ENCODE measurements around the gene JPT2.
"Not testable (repeated sequence)": the region's sequence is repeated elsewhere in the genome, so short reads cannot be mapped to it uniquely, and the experiment has no call there.

Gene JPT2

DNA sequence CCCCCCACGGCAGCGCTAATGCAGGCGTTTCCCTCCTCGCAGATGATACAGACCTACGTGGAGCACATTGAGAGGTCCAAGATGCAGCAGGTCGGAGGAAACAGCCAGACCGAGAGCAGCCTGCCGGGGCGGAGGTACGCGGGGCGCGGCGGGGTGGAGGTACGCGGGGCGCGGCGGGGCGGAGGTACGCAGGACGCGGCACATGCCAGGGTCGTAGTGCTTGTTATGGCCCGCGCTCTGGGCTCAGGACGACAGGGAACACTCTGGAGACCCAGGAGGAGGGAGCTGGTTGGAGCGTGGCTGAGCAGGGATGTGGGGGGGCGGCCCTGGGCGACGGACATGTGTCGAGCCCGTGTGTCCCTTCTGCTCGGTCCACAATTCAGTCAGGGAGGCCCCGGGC, 51.4 kb downstream of the JPT2 start:
- Histone ChIP-seq H3K27me3 (no peaks in the 10 kb centered on the region), H3K4me2 (no peak overlapping the region), H3K9me3 (replicated peaks in 1 of 11) (peaks cover 0 to 22% (median 14%) of the 10 kb centered on the region in 11 experiments; a peak in 19 of 22 replicates), H3K27ac (no peak overlapping the region), H3K9ac (no peak overlapping the region; a peak in 1 of 22 replicates), H3K4me3 (no peak overlapping the region), H4K20me1 (peaks cover 13 to 84% (median 40%) of the 10 kb centered on the region in 11 experiments; a peak in 15 of 22 replicates), H3K36me3 (peaks cover 89 to 100% (median 95%) of the 10 kb centered on the region in 11 experiments), H3K4me1 (peaks cover 10 to 32% (median 20%) of the 10 kb centered on the region in 10 experiments)
- no peak for TF ChIP-seq Cebpa-rat (IDR thresholded peaks at IDR 0.05)

- peaks cover 0 to 16% (median 4%) of the 10 kb centered on the region in 10 experiments; a peak in 12 of 20 replicates for H3K4me1 ChIP-seq
- peaks cover 89 to 99% (median 95%) of the 10 kb centered on the region in 11 experiments for H3K36me3 ChIP-seq
- H3K9ac ChIP-seq, result peak overlapping the region in 2 of 11 experiments; percentile 2 to 29; a peak in 2 of 22 replicates
- H3K9me3 ChIP-seq (replicated peaks in 1 of 11), result peaks cover 0 to 39% (median 30%) of the 10 kb centered on the region in 11 experiments; a peak in 19 of 22 replicates
- no peak for TF ChIP-seq Cebpa-rat (IDR thresholded peaks at IDR 0.05)
- H3K4me2 ChIP-seq, result peak overlapping the region in 2 of 11 experiments; percentile 13 to 56; a peak in 4 of 22 replicates
- no peak overlapping the region for H3K4me3 ChIP-seq
- H3K27me3 ChIP-seq, result no peaks in the 10 kb centered on the region
- H4K20me1 ChIP-seq, result peaks cover 7 to 80% (median 33%) of the 10 kb centered on the region in 11 experiments; a peak in 15 of 22 replicates
- H3K27ac ChIP-seq, result no peak overlapping the region
These were observed 53.0 kb downstream of the JPT2 start for GRCh38 chr16:1731073-1731472.

GRCh38 chr16:1731603-1732002, 53.5 kb downstream of the JPT2 start:
- H3K9ac ChIP-seq, result peak overlapping the region in 2 of 11 experiments; percentile 2 to 29; a peak in 2 of 22 replicates
- no peaks in the 10 kb centered on the region for H3K27me3 ChIP-seq
- H3K4me3 ChIP-seq, result no peak overlapping the region
- peaks cover 7 to 75% (median 28%) of the 10 kb centered on the region in 11 experiments; a peak in 15 of 22 replicates for H4K20me1 ChIP-seq
- H3K4me1 ChIP-seq, result peaks cover 0 to 12% (median 0%) of the 10 kb centered on the region in 10 experiments; a peak in 6 of 20 replicates
- H3K27ac ChIP-seq, result no peak overlapping the region
- H3K36me3 ChIP-seq, result peaks cover 84 to 93% (median 90%) of the 10 kb centered on the region in 11 experiments
- TF ChIP-seq Cebpa-rat (IDR thresholded peaks at IDR 0.05), result no peak
- peak overlapping the region in 2 of 11 experiments; percentile 13 to 56; a peak in 3 of 22 replicates for H3K4me2 ChIP-seq
- H3K9me3 ChIP-seq (replicated peaks in 1 of 11), result peaks cover 0 to 44% (median 35%) of the 10 kb centered on the region in 11 experiments; a peak in 19 of 22 replicates

- Histone ChIP-seq H3K4me1 (peaks cover 0 to 12% (median 0%) of the 10 kb centered on the region in 10 experiments; a peak in 6 of 20 replicates), H3K27me3 (no peaks in the 10 kb centered on the region), H3K4me3 (no peak overlapping the region), H3K9me3 (replicated peaks in 1 of 11) (peaks cover 0 to 49% (median 40%) of the 10 kb centered on the region in 11 experiments; a peak in 19 of 22 replicates), H3K4me2 (no peak overlapping the region), H3K9ac (no peak overlapping the region), H3K27ac (no peak overlapping the region), H4K20me1 (peaks cover 7 to 70% (median 23%) of the 10 kb centered on the region in 11 experiments; a peak in 15 of 22 replicates), H3K36me3 (peaks cover 79 to 89% (median 85%) of the 10 kb centered on the region in 11 experiments)
- no peak for TF ChIP-seq Cebpa-rat (IDR thresholded peaks at IDR 0.05)
These were observed 54.0 kb downstream of the JPT2 start for GRCh38 chr16:1732071-1732470.

DNA sequence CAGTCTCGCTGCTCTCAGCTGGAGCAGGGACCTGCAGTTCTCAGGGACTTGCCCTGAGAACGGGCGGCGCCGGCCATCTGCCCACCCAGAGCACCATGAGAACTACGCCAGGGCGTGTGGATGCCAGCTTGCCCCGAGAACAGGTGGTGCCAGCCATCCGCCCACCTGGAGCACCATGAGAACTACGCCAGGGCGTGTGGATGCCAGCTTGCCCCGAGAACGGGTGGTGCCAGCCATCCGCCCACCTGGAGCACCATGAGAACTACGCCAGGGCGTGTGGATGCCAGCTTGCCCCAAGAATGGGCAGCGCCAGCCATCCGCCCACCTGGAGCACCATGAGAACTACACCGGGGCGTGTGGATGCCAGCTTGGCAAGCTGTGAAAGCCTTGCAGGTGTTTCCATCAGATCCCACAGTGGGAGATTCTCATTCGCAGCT, 54.5 kb downstream of the JPT2 start:
- peaks cover 0 to 12% (median 0%) of the 10 kb centered on the region in 10 experiments; a peak in 6 of 20 replicates for H3K4me1 ChIP-seq
- not testable (repeated sequence) for H3K4me2 ChIP-seq, H3K4me3 ChIP-seq, H3K27ac ChIP-seq, H3K27me3 ChIP-seq, H3K9ac ChIP-seq
- peaks cover 74 to 84% (median 80%) of the 10 kb centered on the region in 11 experiments for H3K36me3 ChIP-seq
- peaks cover 7 to 65% (median 23%) of the 10 kb centered on the region in 11 experiments; a peak in 15 of 22 replicates for H4K20me1 ChIP-seq
- H3K9me3 ChIP-seq (replicated peaks in 1 of 11), result peaks cover 0 to 54% (median 45%) of the 10 kb centered on the region in 11 experiments; a peak in 19 of 22 replicates

DNA sequence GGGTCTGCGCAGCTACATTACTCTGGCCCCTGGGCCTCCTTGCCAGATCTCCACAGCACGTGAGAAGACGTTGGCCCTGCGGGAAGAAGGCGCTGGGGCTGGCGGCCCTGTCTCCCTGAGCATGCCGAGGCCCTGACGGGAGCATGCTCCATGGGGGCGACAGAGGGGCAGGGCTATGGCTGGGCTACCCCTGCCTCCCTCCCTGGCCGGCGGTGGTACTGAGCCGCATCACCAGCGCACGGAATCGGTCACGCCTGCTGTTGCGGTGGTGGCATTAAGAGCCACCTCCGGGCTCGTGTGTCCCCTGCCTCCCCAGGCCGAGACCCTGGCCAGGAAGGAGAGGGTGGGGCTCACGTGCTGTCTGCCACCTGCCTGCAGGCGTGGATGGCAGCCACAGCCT, 56.0 kb downstream of the JPT2 start:
- peaks cover 59 to 70% (median 65%) of the 10 kb centered on the region in 11 experiments for H3K36me3 ChIP-seq
- TF ChIP-seq Cebpa-rat (IDR thresholded peaks at IDR 0.05), result no peak
- peaks cover 0 to 12% (median 0%) of the 10 kb centered on the region in 10 experiments; a peak in 6 of 20 replicates for H3K4me1 ChIP-seq
- peaks cover 0 to 69% (median 61%) of the 10 kb centered on the region in 11 experiments; a peak in 20 of 22 replicates for H3K9me3 ChIP-seq (replicated peaks in 1 of 11)
- H3K9ac ChIP-seq, result no peak overlapping the region
- H3K4me3 ChIP-seq, result peak overlapping the region in 3 of 10 experiments; percentile 1 to 6 (median 5); a peak in 1 of 20 replicates
- H3K27me3 ChIP-seq, result no peaks in the 10 kb centered on the region
- no peak overlapping the region for H3K27ac ChIP-seq
- H4K20me1 ChIP-seq, result peaks cover 0 to 50% (median 15%) of the 10 kb centered on the region in 11 experiments; a peak in 11 of 22 replicates
- H3K4me2 ChIP-seq, result no peak overlapping the region

DNA sequence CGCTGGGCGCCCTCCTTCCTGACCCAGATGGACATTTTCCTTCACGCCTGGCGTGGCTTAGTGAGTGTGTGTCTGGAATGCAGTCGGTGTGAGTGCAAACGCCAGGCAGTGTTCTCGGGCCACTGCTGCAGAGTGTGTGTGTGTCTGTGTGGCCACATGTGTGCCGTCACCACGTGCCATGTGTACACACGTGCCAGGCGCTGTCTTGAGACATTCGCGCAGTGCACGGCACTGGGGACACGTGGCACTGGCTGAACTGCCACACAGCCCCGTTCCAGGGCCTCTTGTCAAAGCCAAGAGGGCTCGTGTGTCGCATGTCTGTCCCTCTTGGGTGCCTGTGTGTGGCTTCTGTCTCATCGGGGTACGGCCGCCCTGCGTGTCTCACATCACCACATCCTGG, 56.7 kb downstream of the JPT2 start:
- TF ChIP-seq Cebpa-rat (IDR thresholded peaks at IDR 0.05), result no peak
- H3K4me3 ChIP-seq, result peak overlapping the region in 2 of 10 experiments; percentile 1 to 5; a peak in 1 of 20 replicates
- H3K4me2 ChIP-seq, result no peak overlapping the region
- peaks cover 0 to 12% (median 0%) of the 10 kb centered on the region in 10 experiments; a peak in 6 of 20 replicates for H3K4me1 ChIP-seq
- H3K36me3 ChIP-seq, result peaks cover 52 to 63% (median 58%) of the 10 kb centered on the region in 11 experiments
- H3K27ac ChIP-seq, result no peak overlapping the region
- no peak overlapping the region for H3K9ac ChIP-seq
- H4K20me1 ChIP-seq, result peaks cover 0 to 44% (median 15%) of the 10 kb centered on the region in 11 experiments; a peak in 11 of 22 replicates
- H3K9me3 ChIP-seq (replicated peaks in 1 of 11), result peaks cover 0 to 76% (median 65%) of the 10 kb centered on the region in 11 experiments; a peak in 20 of 22 replicates
- H3K27me3 ChIP-seq, result no peaks in the 10 kb centered on the region

DNA sequence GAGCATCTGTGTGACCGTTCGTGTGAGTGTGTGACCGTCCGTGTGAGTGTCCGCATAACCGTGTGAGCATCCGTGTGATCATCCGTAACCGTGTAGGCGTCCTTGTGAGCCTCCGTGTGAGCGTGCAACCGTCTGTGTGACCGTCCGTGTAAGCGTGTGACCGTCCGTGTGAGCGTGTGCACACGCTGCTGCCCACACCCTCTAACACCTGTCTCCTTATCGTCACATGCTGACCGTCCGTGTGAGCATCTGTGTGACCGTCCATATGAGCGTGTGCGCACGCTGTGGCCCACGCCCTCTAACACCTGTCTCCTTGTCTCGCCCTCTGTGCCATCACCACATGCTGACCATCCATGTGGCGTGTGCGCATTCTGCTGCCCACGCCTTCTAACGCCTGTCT, 62.2 kb downstream of the JPT2 start:
- no peak overlapping the region for H3K27ac ChIP-seq
- peaks cover 43 to 61% (median 56%) of the 10 kb centered on the region in 11 experiments for H3K36me3 ChIP-seq
- H3K27me3 ChIP-seq, result no peaks in the 10 kb centered on the region
- H3K9me3 ChIP-seq (replicated peaks in 1 of 11), result peaks cover 0 to 48% (median 46%) of the 10 kb centered on the region in 11 experiments; a peak in 20 of 22 replicates
- peaks cover 20 to 54% (median 43%) of the 10 kb centered on the region in 11 experiments; a peak in 18 of 22 replicates for H4K20me1 ChIP-seq
- peaks cover 0 to 14% (median 5%) of the 10 kb centered on the region in 10 experiments; a peak in 11 of 20 replicates for H3K4me1 ChIP-seq
- H3K4me3 ChIP-seq, result no peak overlapping the region
- TF ChIP-seq Cebpa-rat (IDR thresholded peaks at IDR 0.05), result no peak
- no peak overlapping the region for H3K4me2 ChIP-seq
- no peak overlapping the region for H3K9ac ChIP-seq
